GM18505 (cell line): ENCODE measurements around the gene MSI1.

ENCODE experiments used
- ATAC-seq: cut with Tn5 transposase; IDR thresholded peaks from one replicate; pipeline ENCODE4 v1.9.1; 2021; ENCODE audit not compliant: unreplicated experiment
- POLR2A ChIP-seq: IDR thresholded peaks from 4 replicates; pipeline ENCODE4 v1.6.1; 2011; ENCODE audit warnings: borderline replicate concordance; ENCODE audit not compliant: insufficient read depth, insufficient read length; ENCODE audit errors: extremely low read depth

MSI1 gene

GRCh38 chr12:120316798-120317223, 52.2 kb downstream of the MSI1 start:
- TF ChIP-seq POLR2A = no peak
- ATAC-seq = no peak

- no peak for ATAC-seq
- TF ChIP-seq POLR2A = no peak
These were observed 54.7 kb downstream of the MSI1 start for GRCh38 chr12:120314220-120314619.

GRCh38 chr12:120301962-120302815, 66.8 kb downstream of the MSI1 start, which contains the start of gene SIRT4:
Gene SIRT4 (plus strand): TSS chr12:120302321. CDS start chr12:120303562, 1,241 bp downstream.
- peak; percentile 38 for TF ChIP-seq POLR2A

GRCh38 chr12:120292661-120293531, 76.1 kb downstream of the MSI1 start, which contains the start of gene RNU4-1:
Gene RNU4-1 (minus strand): TSS chr12:120293237.
- ATAC-seq = peak; percentile 46
- peak; percentile 99 for TF ChIP-seq POLR2A

More at GRCh38 chr12:120301962-120302815, 66.8 kb downstream of the MSI1 start, which contains the start of gene SIRT4:
- peak; percentile 95 for ATAC-seq

- TF ChIP-seq POLR2A = no peak
- ATAC-seq = peak; percentile 2
These were observed 76.6 kb downstream of the MSI1 start for GRCh38 chr12:120292411-120292660.
